CD14-positive monocyte (primary cell): ENCODE measurements around the gene PER3. TPM values are rescaled to one million over a fixed set of nuclear protein-coding genes. Genes with fewer than 3 reads are reported as not detected.

Source experiments
- DNase-seq, 3 donors: peaks; one replicate each; pipeline ENCODE4 v3.0.0-alpha.2; 2011 to 2022
- H2AFZ ChIP-seq: 2 replicates; pipeline ENCODE4 v1.6.0; 2012; ENCODE audit warnings: mild to moderate bottlenecking, low read depth, low read length, inconsistent platforms; ENCODE audit not compliant: insufficient read depth, poor library complexity, severe bottlenecking
- H3K27ac ChIP-seq, 2 donors: 1 replicate in 1 of 2; 2 replicates in 1 of 2; pipeline ENCODE4 v1.5.1; 2012 to 2013; ENCODE audit warnings: low read length in 2 of 2, control low read depth in 1 of 2, inconsistent platforms in 1 of 2, low read depth in 1 of 2, mild to moderate bottlenecking in 1 of 2
- H3K27me3 ChIP-seq, 2 donors: one replicate each; pipeline versions ENCODE4 v1.6.0 to v1.6.1; 2011 to 2013; ENCODE audit warnings: low read length in 2 of 2; ENCODE audit not compliant: control insufficient read depth in 2 of 2, insufficient read depth in 2 of 2
- H3K36me3 ChIP-seq, 2 donors: replicated peaks in 1 of 2; 1 replicate in 1 of 2; 2 replicates in 1 of 2; pipeline versions ENCODE4 v1.5.1 to v1.6.1; 2012 to 2013; ENCODE audit warnings: low read length in 2 of 2, control low read depth in 1 of 2, inconsistent platforms in 1 of 2, mild to moderate bottlenecking in 1 of 2; ENCODE audit not compliant: insufficient read depth in 2 of 2, control insufficient read depth in 1 of 2
- H3K4me1 ChIP-seq, 2 donors: 1 replicate in 1 of 2; 2 replicates in 1 of 2; pipeline versions ENCODE4 v1.5.1 to v1.6.1; 2012 to 2013; ENCODE audit warnings: low read length in 2 of 2, control low read depth in 1 of 2, inconsistent platforms in 1 of 2, mild to moderate bottlenecking in 1 of 2, moderate library complexity in 1 of 2; ENCODE audit not compliant: insufficient read depth in 2 of 2, control insufficient read depth in 1 of 2
- H3K4me2 ChIP-seq: replicated peaks from 2 replicates; pipeline ENCODE3; 2012; ENCODE audit warnings: low read length, moderate library complexity, mild to moderate bottlenecking; ENCODE audit not compliant: poor library complexity, severe bottlenecking; ENCODE audit errors: extremely low read depth
- H3K4me3 ChIP-seq, 3 experiments: fragments of 200-600 bp in 1 of 3; sonication (generic) in 1 of 3; replicated peaks in 1 of 3; 1 replicate in 2 of 3; 2 replicates in 1 of 3; pipeline ENCODE4 v1.5.1; 2011 to 2013; ENCODE audit warnings: low read length in 3 of 3, mild to moderate bottlenecking in 3 of 3, control low read depth in 2 of 3, low read depth in 2 of 3, inconsistent platforms in 1 of 3, moderate library complexity in 1 of 3
- H3K79me2 ChIP-seq: 2 replicates; pipeline ENCODE4 v1.6.0; 2012; ENCODE audit warnings: mild to moderate bottlenecking, control low read depth, inconsistent platforms, low read length, moderate library complexity; ENCODE audit not compliant: insufficient read depth
- H3K9ac ChIP-seq: 2 replicates; pipeline ENCODE4 v1.6.0; 2017; ENCODE audit warnings: low read length, mild to moderate bottlenecking; ENCODE audit not compliant: insufficient read depth, poor library complexity, severe bottlenecking
- H3K9me3 ChIP-seq, 2 donors: replicated peaks in 1 of 2; 1 replicate in 1 of 2; 2 replicates in 1 of 2; pipeline versions ENCODE4 v1.5.1 to v1.6.1; 2012 to 2013; ENCODE audit warnings: low read length in 2 of 2, control low read depth in 1 of 2; ENCODE audit not compliant: control insufficient read depth in 1 of 2, insufficient read depth in 1 of 2
- H4K20me1 ChIP-seq: 2 replicates; pipeline ENCODE4 v1.6.0; 2012; ENCODE audit warnings: mild to moderate bottlenecking, low read length, control low read depth, moderate library complexity; ENCODE audit not compliant: insufficient read depth
- H3K27ac Mint-ChIP-seq, 7 donors: one replicate each; pipeline ENCODE4 v1.8.0; 2020; ENCODE audit warnings: mild to moderate bottlenecking in 7 of 7, mixed read lengths in 7 of 7, moderate library complexity in 6 of 7, inconsistent platforms in 2 of 7
- H3K27me3 Mint-ChIP-seq, 3 donors: one replicate each; pipeline ENCODE4 v1.8.0; 2021 to 2022; ENCODE audit warnings: low read depth in 3 of 3, mild to moderate bottlenecking in 3 of 3, mixed read lengths in 3 of 3, moderate library complexity in 3 of 3, inconsistent platforms in 1 of 3
- H3K36me3 Mint-ChIP-seq, 2 donors: one replicate each; pipeline ENCODE4 v1.8.0; 2020; ENCODE audit warnings: mixed read lengths in 2 of 2, inconsistent platforms in 1 of 2, mild to moderate bottlenecking in 1 of 2
- H3K4me1 Mint-ChIP-seq: one replicate; pipeline ENCODE4 v1.8.0; 2020; ENCODE audit warnings: mild to moderate bottlenecking, mixed read lengths
- H3K4me3 Mint-ChIP-seq, 2 donors: one replicate each; pipeline ENCODE4 v1.8.0; 2020; ENCODE audit warnings: mild to moderate bottlenecking in 2 of 2, mixed read lengths in 2 of 2, moderate library complexity in 1 of 2
- H3K9me3 Mint-ChIP-seq, 7 donors: one replicate each; pipeline ENCODE4 v1.8.0; 2020 to 2022; ENCODE audit warnings: mixed read lengths in 7 of 7, mild to moderate bottlenecking in 6 of 7, moderate library complexity in 6 of 7, inconsistent platforms in 2 of 7
- CTCF ChIP-seq: fragments of 200-600 bp; IDR thresholded peaks from one replicate; pipeline ENCODE4 v1.8.0; 2022; ENCODE audit warnings: antibody characterized with exemption, mild to moderate bottlenecking
- WGBS: methylation state at CpG from one replicate; pipeline ENCODE4 v1.1.5; 2013; ENCODE audit warnings: missing lambda C conversion rate; ENCODE audit not compliant: insufficient coverage; 5-methylcytosine and 5-hydroxymethylcytosine counted together
- intact Hi-C, 2 donors: fragments of 100-400 bp; cut with micrococcal nuclease; formaldehyde crosslinking; loops; one replicate each; pipeline versions ENCODE4 v1.15.0 to v1.15.1; 2023
- polyA plus RNA-seq, 3 donors: library from polyadenylated mRNA; depleted of rRNA in 1 of 3; unstranded in 2 of 3; stranded (reverse) in 1 of 3; fragments of 300-500 nt in 2 of 3; fragments of >200 nt in 1 of 3; fragmentation: Illumina TruSeq in 2 of 3; gene quantifications; 1 replicate in 2 of 3; 2 replicates in 1 of 3; pipeline ENCODE4 v1.2.3, GENCODE V29; 2012 to 2021

PER3 gene
- polyA plus RNA-seq, 3 donors: 0.46 to 2.3 (median 2.0) TPM

- Histone ChIP-seq H2AFZ (no peak overlapping the region), H3K4me1 (no peaks in the 10 kb centered on the region), H3K79me2 (no peaks in the 10 kb centered on the region), H3K4me2 (no peak overlapping the region), H3K4me3 (no peak overlapping the region), H4K20me1 (no peaks in the 10 kb centered on the region), H3K27me3 (no peaks in the 10 kb centered on the region), H3K36me3 (no peaks in the 10 kb centered on the region), H3K9ac (no peak overlapping the region), H3K27ac (no peak overlapping the region), H3K9me3 (no peaks in the 10 kb centered on the region)
- TF ChIP-seq CTCF: no peak
- H3K4me1 Mint-ChIP-seq: no peaks in the 10 kb centered on the region
- H3K36me3 Mint-ChIP-seq: no peaks in the 10 kb centered on the region
- DNase-seq: no peak
- no peak overlapping the region for H3K4me3 Mint-ChIP-seq
- WGBS: 93% methylated on average over 15 of the region's 17 CpGs
- peaks cover 0 to 5% (median 0%) of the 10 kb centered on the region in 7 donors for H3K9me3 Mint-ChIP-seq
- peaks cover 3 to 6% (median 3%) of the 10 kb centered on the region in 3 donors for H3K27me3 Mint-ChIP-seq
- intact Hi-C loops: no loop called here
- H3K27ac Mint-ChIP-seq: no peak overlapping the region
These were observed 79.8 kb downstream of the PER3 start for GRCh38 chr1:7863756-7864328.

GRCh38 chr1:7865978-7866377 is 81.9 kb downstream of the PER3 start:
- H3K9me3 Mint-ChIP-seq: peaks cover 0 to 5% (median 0%) of the 10 kb centered on the region in 7 donors
- no peaks in the 10 kb centered on the region for H3K79me2 ChIP-seq
- peaks cover 3 to 8% (median 3%) of the 10 kb centered on the region in 3 donors for H3K27me3 Mint-ChIP-seq
- no peaks in the 10 kb centered on the region for H3K4me1 ChIP-seq
- no peak for TF ChIP-seq CTCF
- H2AFZ ChIP-seq: no peak overlapping the region
- no peaks in the 10 kb centered on the region for H3K27me3 ChIP-seq
- no peak overlapping the region for H3K9ac ChIP-seq
- 90% methylated on average over 15 of the region's 16 CpGs for WGBS
- no peaks in the 10 kb centered on the region for H3K4me1 Mint-ChIP-seq
- no peak overlapping the region for H3K4me3 Mint-ChIP-seq
- H3K4me2 ChIP-seq: no peak overlapping the region
- no peaks in the 10 kb centered on the region for H3K36me3 ChIP-seq
- intact Hi-C loops: no loop called here
- no peaks in the 10 kb centered on the region for H3K9me3 ChIP-seq
- no peaks in the 10 kb centered on the region for H3K36me3 Mint-ChIP-seq
- no peak overlapping the region for H3K27ac ChIP-seq
- no peak for DNase-seq
- H3K27ac Mint-ChIP-seq: no peak overlapping the region
- H4K20me1 ChIP-seq: no peaks in the 10 kb centered on the region
- no peak overlapping the region for H3K4me3 ChIP-seq
